GM12892 (cell line): ENCODE results near the gene CA7.

Experiments used
- POLR2A ChIP-seq: IDR thresholded peaks from 2 replicates; pipeline ENCODE4 v1.6.1; 2011; ENCODE audit warnings: low read depth, low read length, control low read depth
- POLR2AphosphoS5 ChIP-seq: IDR thresholded peaks from 2 replicates; pipeline ENCODE4 v1.6.1; 2011; ENCODE audit warnings: low read depth, low read length, control low read depth
- TAF1 ChIP-seq: IDR thresholded peaks from 2 replicates; pipeline ENCODE4 v1.6.1; 2011; ENCODE audit warnings: low read depth, mild to moderate bottlenecking, control low read depth, low read length, borderline replicate concordance

DNA sequence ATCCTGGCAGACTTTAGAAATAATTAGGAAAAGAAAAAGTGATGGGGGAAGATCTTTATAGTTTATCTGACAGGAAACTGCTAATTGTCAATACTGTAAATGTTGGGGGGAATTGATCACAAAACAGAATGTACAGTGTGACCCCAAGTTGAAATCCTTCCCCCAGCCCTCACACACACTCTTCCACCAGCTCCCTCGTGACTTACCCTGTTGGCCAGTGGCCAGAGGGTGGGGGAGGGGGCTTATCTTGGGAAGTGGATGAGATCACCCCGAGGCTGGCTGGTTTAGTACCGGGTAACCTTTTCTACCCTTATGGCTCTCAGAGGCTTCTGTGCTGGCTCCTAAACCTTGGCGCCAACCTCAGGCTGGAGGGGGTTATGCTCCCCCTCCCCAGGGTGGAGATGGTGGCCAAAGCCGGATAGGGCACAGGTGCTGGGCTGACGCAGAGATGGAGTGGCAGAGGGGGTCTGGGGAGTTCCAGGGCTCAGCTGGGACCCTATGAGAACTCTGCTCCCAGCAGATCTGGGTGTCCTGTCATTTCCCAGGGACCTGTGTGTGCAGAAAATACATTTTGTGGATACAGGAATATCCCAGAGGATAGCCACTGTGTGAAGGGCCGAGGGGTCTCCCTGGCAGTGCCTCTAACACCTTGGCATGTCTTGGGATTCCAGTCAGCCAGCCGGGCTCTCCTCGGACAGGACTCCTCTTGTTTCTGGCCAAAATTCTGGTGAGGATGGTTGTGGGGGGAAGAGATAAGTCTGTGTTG lies 55.9 kb downstream of the CA7 start:
- TF ChIP-seq POLR2A (no peak), TAF1 (no peak), POLR2AphosphoS5 (no peak)
